ENCODE data around the gene EFCAB8.

The EFCAB8 gene

GRCh38 chr20:32987044-32987825 is 128.5 kb downstream of the EFCAB8 start:
- DNase-seq (ENCODE audit: low spot score): no peak
- no peak for TF ChIP-seq CTCF (IDR thresholded peaks at IDR 0.05; ENCODE audit: borderline replicate concordance, control extremely low read depth, extremely low read depth, insufficient read depth, missing control alignments)
- in situ Hi-C loops (cut with MboI; ENCODE audit: low sequenced_read_pairs, unreplicated experiment): no loop called here

GRCh38 chr20:32988008-32988407 is 129.3 kb downstream of the EFCAB8 start:
- DNase-seq (ENCODE audit: low spot score): no peak
- in situ Hi-C loops (cut with MboI; ENCODE audit: low sequenced_read_pairs, unreplicated experiment): no loop called here
- TF ChIP-seq CTCF (IDR thresholded peaks at IDR 0.05; ENCODE audit: borderline replicate concordance, control extremely low read depth, extremely low read depth, insufficient read depth, missing control alignments): no peak

- TF ChIP-seq CTCF (IDR thresholded peaks at IDR 0.05; ENCODE audit: borderline replicate concordance, control extremely low read depth, extremely low read depth, insufficient read depth, missing control alignments): no peak
- in situ Hi-C loops (cut with MboI; ENCODE audit: low sequenced_read_pairs, unreplicated experiment): no loop called here
- no peak for DNase-seq (ENCODE audit: low spot score)
Measured at GRCh38 chr20:32989507-32990283, 131.0 kb downstream of the EFCAB8 start.

- DNase-seq (ENCODE audit: low spot score): no peak
- in situ Hi-C loops (cut with MboI; ENCODE audit: low sequenced_read_pairs, unreplicated experiment): no loop called here
- no peak for TF ChIP-seq CTCF (IDR thresholded peaks at IDR 0.05; ENCODE audit: borderline replicate concordance, control extremely low read depth, extremely low read depth, insufficient read depth, missing control alignments)
Measured at GRCh38 chr20:32990426-32990825, 131.7 kb downstream of the EFCAB8 start.

GRCh38 chr20:32991383-32991782 is 132.7 kb downstream of the EFCAB8 start:
- no peak for TF ChIP-seq CTCF (IDR thresholded peaks at IDR 0.05; ENCODE audit: borderline replicate concordance, control extremely low read depth, extremely low read depth, insufficient read depth, missing control alignments)
- DNase-seq (ENCODE audit: low spot score): no peak
- in situ Hi-C loops (cut with MboI; ENCODE audit: low sequenced_read_pairs, unreplicated experiment): no loop called here

- DNase-seq (ENCODE audit: low spot score): no peak
- in situ Hi-C loops (cut with MboI; ENCODE audit: low sequenced_read_pairs, unreplicated experiment): no loop called here
- TF ChIP-seq CTCF (IDR thresholded peaks at IDR 0.05; ENCODE audit: borderline replicate concordance, control extremely low read depth, extremely low read depth, insufficient read depth, missing control alignments): no peak
Measured at GRCh38 chr20:32991792-32992641, 133.3 kb downstream of the EFCAB8 start.
